ENCODE data around the gene FARP1. TPM values are rescaled to one million over a fixed set of nuclear protein-coding genes. Genes with fewer than 3 reads are reported as not detected.
A peak's percentile ranks its signal among the peaks of the same experiment; 100 is the strongest.

Gene FARP1
- total RNA-seq, 3 donors from 2014 or later, result 0.45 to 0.86 (median 0.63) TPM

DNA sequence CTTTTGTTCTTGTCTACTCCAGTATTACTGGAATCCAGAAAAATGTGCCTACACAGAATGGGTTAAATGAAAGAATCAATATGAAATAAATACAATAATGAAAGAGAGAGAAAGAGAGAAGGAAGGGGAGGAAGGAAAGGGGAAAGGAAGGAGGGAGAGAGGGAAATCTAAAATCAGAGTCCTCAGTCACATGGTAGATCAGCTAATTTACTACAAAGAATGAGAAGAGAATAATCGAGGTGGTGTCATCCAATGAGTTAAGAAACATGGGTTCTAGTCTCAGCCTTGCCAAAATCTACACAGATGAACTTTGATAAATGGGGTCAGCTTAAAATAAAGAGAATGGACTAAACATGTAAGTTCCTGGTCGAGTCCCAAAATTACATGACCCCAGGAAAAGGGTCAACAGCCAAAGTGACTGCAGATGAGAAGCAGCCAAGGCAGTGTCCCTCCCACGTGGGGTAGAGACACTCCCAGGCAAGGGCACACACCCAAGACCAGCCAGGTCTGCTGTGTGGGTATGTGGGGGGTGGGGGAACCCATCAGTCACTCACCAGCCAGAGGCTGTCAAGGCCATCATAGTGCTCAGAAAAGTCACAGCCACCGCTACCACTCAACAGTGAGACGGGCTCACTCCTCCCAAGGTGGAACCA, 330.4 kb downstream of the FARP1 start:
- no peak overlapping the region for H3K4me3 Mint-ChIP-seq
- ATAC-seq (no peak), DNase-seq (no peak)
- peaks cover 49% of the 10 kb centered on the region for H3K4me1 Mint-ChIP-seq (ENCODE audit: low read depth)
- no peaks in the 10 kb centered on the region for H3K27me3 Mint-ChIP-seq (ENCODE audit: low read depth)
- H3K36me3 Mint-ChIP-seq (ENCODE audit: insufficient read depth), result peaks cover 53% of the 10 kb centered on the region
- no peaks in the 10 kb centered on the region for H3K9me3 Mint-ChIP-seq

DNA sequence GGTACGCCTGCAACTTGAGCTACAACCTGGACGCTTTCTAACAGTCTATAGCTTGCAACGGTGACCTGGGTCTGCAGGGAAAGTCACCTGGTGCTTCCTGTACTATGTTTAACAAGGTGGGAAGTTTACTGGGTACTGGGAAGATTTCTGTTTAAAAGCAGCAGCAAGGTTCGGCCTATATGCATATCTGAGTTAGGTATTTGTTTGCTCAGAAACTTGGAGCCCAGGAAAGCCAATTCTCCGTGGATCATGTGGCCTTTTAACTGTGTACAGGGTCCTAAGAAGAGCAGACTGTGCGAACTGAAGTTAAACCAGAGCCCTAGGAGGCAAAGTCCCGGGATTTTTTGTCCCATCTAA, 330.9 kb downstream of the FARP1 start:
- no peak overlapping the region for H3K4me3 Mint-ChIP-seq
- H3K27me3 Mint-ChIP-seq (ENCODE audit: low read depth), result no peaks in the 10 kb centered on the region

DNA sequence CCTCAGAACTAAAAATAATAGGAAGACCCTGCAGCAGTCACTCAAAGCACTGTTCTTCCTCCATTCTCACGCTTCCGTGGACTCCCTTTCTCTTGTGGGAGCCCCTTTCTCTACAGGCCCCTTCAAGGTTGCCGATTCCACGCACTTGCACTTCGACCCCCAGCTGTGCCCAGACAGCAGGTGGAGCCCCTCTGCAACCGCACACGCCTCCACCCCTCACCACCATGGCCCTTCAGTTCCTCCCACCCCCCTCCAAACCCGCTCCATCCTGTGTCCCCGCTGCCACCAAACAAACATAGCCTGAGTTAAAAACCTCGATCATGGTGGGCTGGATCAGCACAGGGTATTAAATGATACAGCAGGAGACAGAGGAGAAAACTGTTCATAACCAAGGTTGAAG, 331.4 kb downstream of the FARP1 start:
- peaks cover 48% of the 10 kb centered on the region for H3K36me3 Mint-ChIP-seq (ENCODE audit: insufficient read depth)
- H3K9me3 Mint-ChIP-seq, result no peaks in the 10 kb centered on the region
- no peak for DNase-seq
- no peak for ATAC-seq
- peaks cover 58% of the 10 kb centered on the region for H3K4me1 Mint-ChIP-seq (ENCODE audit: low read depth)
- H3K4me3 Mint-ChIP-seq, result no peak overlapping the region
- H3K27me3 Mint-ChIP-seq (ENCODE audit: low read depth), result no peaks in the 10 kb centered on the region

More for the DNA sequence above, 330.9 kb downstream of the FARP1 start:
- Mint-ChIP-seq H3K4me1 (ENCODE audit: low read depth) (peaks cover 54% of the 10 kb centered on the region), H3K36me3 (ENCODE audit: insufficient read depth) (peaks cover 51% of the 10 kb centered on the region), H3K9me3 (no peaks in the 10 kb centered on the region)
- DNase-seq, result no peak
- no peak for ATAC-seq

DNA sequence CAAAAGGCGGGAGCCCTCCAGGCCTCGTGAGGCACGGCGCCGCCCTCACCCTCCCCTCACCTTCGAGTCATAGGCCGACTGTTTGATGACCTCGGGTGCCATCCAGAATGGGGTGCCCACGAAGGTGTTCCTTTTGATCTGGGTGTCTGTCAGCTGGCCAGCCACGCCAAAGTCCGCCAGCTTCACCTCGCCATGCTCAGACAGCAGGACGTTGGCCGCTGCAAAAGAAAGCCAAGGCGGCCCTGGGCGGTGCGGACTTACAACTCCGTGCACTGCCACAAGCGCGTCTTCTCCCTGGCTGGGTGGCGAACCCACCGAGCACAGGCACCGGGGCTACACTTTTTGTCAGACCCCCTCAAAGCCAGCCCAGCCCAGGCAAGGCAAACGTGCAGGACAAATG, 331.9 kb downstream of the FARP1 start:
- ATAC-seq (no peak), DNase-seq (no peak)
- Mint-ChIP-seq H3K9me3 (no peaks in the 10 kb centered on the region), H3K36me3 (ENCODE audit: insufficient read depth) (peaks cover 48% of the 10 kb centered on the region), H3K4me1 (ENCODE audit: low read depth) (peaks cover 62% of the 10 kb centered on the region), H3K4me3 (no peak overlapping the region), H3K27me3 (ENCODE audit: low read depth) (no peaks in the 10 kb centered on the region)

DNA sequence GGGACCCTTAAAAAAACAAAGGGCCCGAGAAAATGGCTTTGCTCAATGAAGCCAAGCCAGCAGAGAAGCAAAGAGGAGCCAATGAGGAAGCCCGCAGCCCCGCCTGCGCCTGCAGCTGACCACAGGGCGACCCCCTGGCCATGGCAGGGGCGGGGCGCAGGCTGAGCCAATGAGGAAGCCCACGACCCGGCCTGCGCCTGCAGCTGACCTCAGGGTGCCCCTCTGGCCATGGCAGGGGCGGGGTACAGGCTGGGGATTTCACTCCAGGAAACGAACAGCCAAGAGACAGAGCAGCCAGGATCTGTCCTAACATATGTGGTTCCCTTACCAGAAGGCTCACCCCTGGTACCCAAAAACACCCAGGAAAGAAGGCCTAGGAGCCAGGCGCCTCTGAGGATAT, 332.6 kb downstream of the FARP1 start:
- H3K9me3 Mint-ChIP-seq, result no peaks in the 10 kb centered on the region
- ATAC-seq (no peak), DNase-seq (no peak)
- H3K4me3 Mint-ChIP-seq, result no peak overlapping the region
- H3K27me3 Mint-ChIP-seq (ENCODE audit: low read depth), result no peaks in the 10 kb centered on the region
- H3K4me1 Mint-ChIP-seq (ENCODE audit: low read depth), result peaks cover 64% of the 10 kb centered on the region
- H3K36me3 Mint-ChIP-seq (ENCODE audit: insufficient read depth), result peaks cover 48% of the 10 kb centered on the region

DNA sequence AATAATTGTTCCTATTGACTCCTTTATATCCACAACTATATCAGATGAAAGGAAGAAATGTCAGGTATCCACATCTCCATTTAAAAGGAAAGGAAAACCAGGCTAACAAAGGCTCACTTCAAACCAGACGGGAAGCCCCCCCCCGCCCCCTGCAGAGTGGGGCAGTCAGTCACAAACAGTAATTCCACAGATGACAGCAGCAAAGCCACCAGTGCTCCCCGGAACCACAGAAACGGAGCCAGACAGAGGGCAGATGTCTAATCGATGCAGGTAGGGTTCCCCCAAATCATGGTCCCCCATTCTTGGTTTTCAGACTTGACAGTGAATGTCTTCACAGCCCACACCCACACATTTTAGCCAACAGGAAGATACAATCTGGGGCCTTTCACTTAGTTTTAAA, 333.2 kb downstream of the FARP1 start:
- H3K4me1 Mint-ChIP-seq (ENCODE audit: low read depth), result peaks cover 69% of the 10 kb centered on the region

DNA sequence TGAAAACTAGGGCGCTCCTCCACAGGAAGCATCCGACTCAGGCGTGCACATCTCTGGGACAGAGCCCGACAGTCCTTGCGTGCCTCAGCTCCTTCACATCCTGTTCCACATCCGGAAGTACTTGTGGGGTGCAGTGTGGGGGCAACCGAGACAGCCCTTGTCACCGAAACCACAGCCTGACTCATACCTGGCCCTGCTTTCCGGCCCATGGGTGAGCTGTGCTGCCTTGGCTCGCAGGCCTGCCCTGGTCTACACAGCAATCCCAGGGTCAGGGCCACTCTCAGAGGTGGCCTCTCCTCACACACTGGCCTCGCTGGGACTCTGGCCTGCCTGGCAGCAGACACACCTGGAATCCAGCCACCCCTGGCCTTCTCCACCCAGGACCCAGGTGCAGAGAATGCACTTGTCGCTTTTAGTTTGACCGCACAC, 333.7 kb downstream of the FARP1 start:
- peaks cover 49% of the 10 kb centered on the region for H3K36me3 Mint-ChIP-seq (ENCODE audit: insufficient read depth)
- peak overlapping the region; percentile 69 for H3K4me3 Mint-ChIP-seq
- no peaks in the 10 kb centered on the region for H3K9me3 Mint-ChIP-seq
- peak; percentile 82 for DNase-seq
- H3K27me3 Mint-ChIP-seq (ENCODE audit: low read depth), result no peaks in the 10 kb centered on the region
- ATAC-seq, result peak; percentile 86 to 87
- H3K4me1 Mint-ChIP-seq (ENCODE audit: low read depth), result peaks cover 69% of the 10 kb centered on the region

More for the DNA sequence above, 333.2 kb downstream of the FARP1 start:
- Mint-ChIP-seq H3K36me3 (ENCODE audit: insufficient read depth) (peaks cover 50% of the 10 kb centered on the region), H3K27me3 (ENCODE audit: low read depth) (no peaks in the 10 kb centered on the region), H3K9me3 (no peaks in the 10 kb centered on the region), H3K4me3 (peak overlapping the region; percentile 69)
- ATAC-seq (peak; percentile 41 to 48), DNase-seq (peak; percentile 61)

DNA sequence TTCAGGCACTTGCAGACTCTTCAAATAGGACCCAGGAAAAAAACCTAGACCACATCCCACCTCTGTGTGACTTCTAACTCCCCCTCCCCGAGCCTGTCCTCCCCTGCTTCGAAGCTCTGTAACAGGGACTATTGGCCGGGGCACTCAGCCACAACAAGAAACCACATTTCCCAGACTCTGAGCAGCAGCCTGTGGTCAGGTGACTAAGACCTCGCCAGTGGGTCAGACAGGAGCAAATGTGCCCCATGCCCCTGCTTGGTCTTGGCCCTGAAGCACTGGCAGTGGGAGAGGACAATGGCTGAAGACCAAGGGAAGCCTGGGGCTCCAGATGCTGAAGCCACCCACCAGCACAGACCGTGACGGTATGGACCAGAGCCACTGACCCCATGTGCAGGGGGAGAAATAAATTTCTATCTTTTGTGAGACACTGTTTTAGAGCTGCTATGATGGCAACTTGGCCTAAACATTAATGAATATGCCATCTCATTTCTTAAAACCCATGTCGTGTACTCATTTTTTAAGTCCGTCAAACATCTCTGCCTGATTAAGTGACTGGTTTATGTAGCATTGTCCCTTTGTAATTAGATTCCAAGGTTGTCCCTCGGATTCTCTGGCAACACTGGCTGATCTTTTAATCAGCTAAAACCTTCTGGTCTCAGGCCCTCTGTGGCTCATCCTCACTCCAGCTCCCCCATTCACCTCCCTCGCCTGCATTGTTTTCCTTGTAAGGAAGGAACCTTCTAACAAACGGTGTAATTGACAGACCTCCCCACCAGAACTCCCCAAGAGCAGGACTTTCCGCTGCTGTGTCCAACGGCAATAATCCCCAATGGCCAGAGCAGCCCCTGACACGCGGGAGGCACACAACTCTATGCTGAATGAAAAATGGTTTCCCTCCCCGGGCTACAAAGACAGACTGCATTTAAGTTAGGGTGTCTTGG, 335.6 kb downstream of the FARP1 start:
- Mint-ChIP-seq H3K9me3 (no peaks in the 10 kb centered on the region), H3K4me1 (ENCODE audit: low read depth) (peaks cover 79% of the 10 kb centered on the region), H3K27me3 (ENCODE audit: low read depth) (no peaks in the 10 kb centered on the region), H3K36me3 (ENCODE audit: insufficient read depth) (peaks cover 33% of the 10 kb centered on the region), H3K4me3 (peak overlapping the region; percentile 43)
- ATAC-seq (no peak), DNase-seq (no peak)

DNA sequence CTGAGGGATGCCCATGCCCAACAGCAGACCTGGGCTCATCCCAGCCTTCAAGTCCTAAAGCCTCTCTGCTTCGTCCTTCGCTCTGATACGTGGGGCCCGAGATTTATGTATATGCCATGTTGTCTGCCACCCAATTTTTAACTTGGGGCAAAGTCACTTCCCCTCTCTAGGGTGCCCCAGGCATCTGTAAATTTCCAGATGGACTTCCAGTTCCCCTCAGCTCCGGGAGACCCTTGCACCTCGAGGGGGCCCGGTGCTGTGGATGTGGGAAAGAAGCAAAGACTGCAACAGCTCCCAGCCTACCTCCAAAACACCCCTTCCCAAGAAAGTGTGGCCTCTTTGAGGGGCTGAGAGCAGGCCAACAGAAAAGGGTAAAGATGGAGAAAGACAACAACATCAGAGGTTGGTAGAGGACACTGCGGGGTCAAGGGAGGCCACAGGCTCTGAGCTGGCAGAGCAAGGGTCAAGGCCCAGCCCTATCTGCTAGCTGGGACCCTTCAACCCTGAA, 336.7 kb downstream of the FARP1 start:
- Mint-ChIP-seq H3K36me3 (ENCODE audit: insufficient read depth) (peaks cover 27% of the 10 kb centered on the region), H3K9me3 (no peaks in the 10 kb centered on the region), H3K4me1 (ENCODE audit: low read depth) (peaks cover 83% of the 10 kb centered on the region), H3K4me3 (no peak overlapping the region), H3K27me3 (ENCODE audit: low read depth) (no peaks in the 10 kb centered on the region)
- no peak for DNase-seq
- no peak for ATAC-seq

DNA sequence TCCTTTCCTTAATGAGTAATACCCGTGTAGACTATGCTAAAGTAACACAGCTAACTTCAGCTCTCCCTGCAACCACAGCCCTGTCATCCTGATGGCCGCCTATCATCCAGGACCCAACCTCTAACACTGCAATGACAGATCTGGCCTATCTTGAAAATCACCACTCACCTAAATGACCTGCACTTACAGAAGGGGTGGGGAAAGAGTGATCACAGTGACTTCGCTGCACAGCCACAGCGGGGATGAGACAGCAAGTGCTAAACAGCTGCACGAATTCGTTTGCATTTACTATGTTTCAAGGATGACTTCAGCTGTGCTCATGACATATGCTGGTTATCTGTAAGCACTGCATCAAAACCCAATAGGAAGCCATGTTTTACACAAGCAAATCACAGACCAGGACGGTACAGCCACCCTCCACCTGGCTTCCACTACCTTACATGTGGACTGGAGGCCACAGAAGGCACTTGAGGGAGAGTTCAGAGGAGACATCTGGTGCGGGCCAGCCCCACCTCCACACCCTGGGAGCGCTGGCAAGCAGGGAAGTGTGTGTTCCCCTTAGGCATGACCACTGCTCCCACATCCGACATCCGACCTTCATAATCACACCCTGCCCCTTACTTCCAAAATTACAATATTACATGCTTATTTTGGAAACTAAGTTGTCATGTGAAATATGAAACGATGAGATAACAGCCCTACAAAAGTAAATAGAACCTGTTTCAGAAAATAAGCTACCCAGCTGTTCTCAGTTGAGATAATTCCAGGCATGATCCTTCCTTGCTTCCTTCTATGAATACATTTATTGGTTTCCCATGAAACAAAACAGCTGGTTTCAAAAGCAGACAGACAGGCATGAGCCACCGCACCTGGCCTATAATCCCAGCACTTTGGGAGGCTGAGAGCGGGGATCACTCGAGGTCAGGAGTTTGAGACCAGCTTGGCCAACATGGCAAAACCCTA, 338.3 kb downstream of the FARP1 start:
- H3K36me3 Mint-ChIP-seq (ENCODE audit: insufficient read depth), result peaks cover 29% of the 10 kb centered on the region
- H3K27me3 Mint-ChIP-seq (ENCODE audit: low read depth), result no peaks in the 10 kb centered on the region
- H3K9me3 Mint-ChIP-seq, result no peaks in the 10 kb centered on the region
- no peak overlapping the region for H3K4me3 Mint-ChIP-seq
- H3K4me1 Mint-ChIP-seq (ENCODE audit: low read depth), result peaks cover 89% of the 10 kb centered on the region
- ATAC-seq, result peak; percentile 57 to 61
- DNase-seq, result no peak

DNA sequence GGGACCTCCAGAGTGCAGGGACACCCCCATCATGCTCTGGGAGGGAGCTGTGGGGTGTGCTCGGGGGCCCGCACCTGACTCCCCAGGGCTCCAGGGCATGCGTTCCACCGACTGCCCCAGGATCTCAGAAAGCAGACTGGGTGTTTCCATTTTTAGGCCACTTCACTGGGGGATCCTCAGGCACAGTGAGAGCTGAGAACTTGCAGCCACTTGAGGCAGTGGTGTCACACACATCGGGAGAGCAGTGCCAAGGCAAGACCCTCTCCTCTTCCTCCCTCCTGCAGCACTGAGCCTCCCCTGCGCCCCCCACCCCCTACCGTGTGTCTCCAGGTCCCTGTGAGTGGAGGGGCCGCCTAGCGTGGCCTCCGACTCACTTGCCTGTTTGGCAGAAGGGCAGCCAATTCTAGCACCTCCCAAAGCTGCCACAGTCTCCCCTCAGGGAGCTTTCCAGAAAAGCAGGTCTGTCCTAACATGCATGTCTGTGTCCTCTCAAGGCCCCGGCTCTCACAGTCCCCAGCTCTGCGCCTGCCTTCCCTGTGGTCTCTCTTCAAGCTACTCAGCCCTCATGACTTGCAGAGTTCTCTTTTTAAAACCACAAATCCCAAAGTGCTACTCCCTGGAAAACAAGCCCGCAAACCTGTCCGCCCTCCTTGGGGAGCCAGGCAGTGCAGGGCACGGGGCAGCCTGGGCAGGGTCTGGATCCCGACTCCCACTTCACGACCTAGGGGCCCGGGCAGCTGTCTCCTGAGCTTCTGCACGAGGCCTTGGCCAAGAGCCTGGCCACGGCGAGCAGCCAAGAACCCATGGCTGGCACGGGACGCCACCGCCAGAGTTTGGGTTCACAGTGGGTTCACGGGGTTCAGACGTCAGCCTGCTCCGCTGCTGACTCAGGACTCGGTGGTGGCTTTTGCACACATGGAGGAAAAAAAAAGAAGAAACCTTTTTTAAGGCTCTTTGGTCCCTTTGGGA, 339.9 kb downstream of the FARP1 start:
- Mint-ChIP-seq H3K4me3 (no peak overlapping the region), H3K27me3 (ENCODE audit: low read depth) (no peaks in the 10 kb centered on the region), H3K36me3 (ENCODE audit: insufficient read depth) (peaks cover 22% of the 10 kb centered on the region), H3K9me3 (no peaks in the 10 kb centered on the region), H3K4me1 (ENCODE audit: low read depth) (peaks cover 89% of the 10 kb centered on the region)
- no peak for ATAC-seq
- DNase-seq, result no peak

DNA sequence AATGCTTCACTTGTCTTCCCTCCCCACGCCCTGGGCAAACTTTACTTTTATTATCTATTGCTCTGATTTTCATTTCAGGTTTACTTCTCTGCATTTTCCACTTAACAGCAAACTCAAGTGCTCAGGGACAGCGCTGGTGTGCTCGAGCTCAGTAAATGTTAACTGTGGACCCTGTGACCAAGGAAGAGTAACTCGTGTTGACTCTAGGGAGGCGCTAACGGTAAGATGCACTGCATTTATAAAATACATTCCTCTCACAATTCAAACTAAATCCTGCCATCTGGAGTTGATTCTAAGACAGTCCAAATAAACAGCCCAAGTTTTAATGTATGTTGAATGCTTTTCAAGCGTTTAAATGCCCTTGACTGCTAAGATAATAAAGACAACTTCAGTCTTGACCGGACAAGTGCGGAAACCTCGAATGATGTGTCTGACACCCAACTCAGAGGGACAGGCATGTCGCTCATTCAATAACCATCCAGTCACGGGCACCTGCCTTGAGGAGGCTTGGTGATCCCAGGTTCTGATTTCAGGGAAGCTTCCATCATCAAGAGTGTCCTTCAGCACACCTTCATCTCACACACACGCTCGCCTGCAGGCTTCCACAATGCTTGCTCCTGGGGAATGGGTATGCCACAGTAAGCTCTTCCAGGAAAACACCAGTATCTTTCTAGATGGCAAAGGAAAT, 340.9 kb downstream of the FARP1 start:
- no peak for DNase-seq
- Mint-ChIP-seq H3K36me3 (ENCODE audit: insufficient read depth) (peaks cover 19% of the 10 kb centered on the region), H3K4me1 (ENCODE audit: low read depth) (peaks cover 88% of the 10 kb centered on the region), H3K27me3 (ENCODE audit: low read depth) (no peaks in the 10 kb centered on the region), H3K4me3 (no peak overlapping the region), H3K9me3 (no peaks in the 10 kb centered on the region)
- no peak for ATAC-seq

All from activated T-cell treated with anti-CD3 and anti-CD28 coated beads, Interleukin-2, amount 50 U/mL, for 4 hours (primary cell).